RWPE1 (cell line): Measurements from ENCODE around the gene GABRB1.
"Not testable (repeated sequence)": the region's sequence is repeated elsewhere in the genome, so short reads cannot be mapped to it uniquely, and the experiment has no call there.

Source experiments
- CTCF ChIA-PET: fragments of 350-600 bp; sonication (Branson Sonifier 250); formaldehyde crosslinking; extraction: SDS; loops from one replicate; lab custom pipeline; 2021; lab: Yijun Ruan, JAX
- POLR2A ChIA-PET: fragments of 400-600 bp; formaldehyde crosslinking; extraction: SDS; loops from one replicate; lab custom pipeline; 2020; ENCODE audit warnings: antibody characterized with exemption; ENCODE audit not compliant: low non-redundant PET; lab: Yijun Ruan, JAX
- DNase-seq: peaks from one replicate; pipeline ENCODE4 v3.0.0; 2012; ENCODE audit warnings: low spot score
- H3K27ac ChIP-seq: fragments of 450-650 bp; 2 replicates; pipeline ENCODE4 v1.5.1; 2017
- TF ChIP-seq, protein P1 (sequence below): fragments of 450-650 bp; conservative IDR thresholded peaks from 2 replicates; pipeline ENCODE4 v1.5.1; 2017; ENCODE audit warnings: low read depth, mild to moderate bottlenecking

The GABRB1 gene

DNA sequence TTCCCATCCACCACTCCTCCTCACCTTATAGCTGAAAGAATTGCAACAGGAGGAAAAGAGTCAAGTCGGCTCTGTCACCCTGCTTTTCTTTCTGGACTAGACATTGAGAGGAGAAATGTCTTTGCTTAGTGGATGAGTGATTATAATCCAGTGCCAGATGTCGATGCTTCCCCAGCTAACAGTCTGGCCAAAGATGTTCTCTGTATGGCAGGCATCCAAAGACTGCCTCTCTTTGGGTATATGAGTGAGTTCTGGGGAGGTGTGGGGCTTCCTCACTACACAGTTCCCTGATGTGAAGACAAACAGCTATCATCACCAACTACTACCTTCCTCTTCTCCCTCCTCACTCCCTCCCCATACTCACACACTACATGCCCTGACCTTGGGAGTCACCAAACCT lies 341.2 kb downstream of the GABRB1 start:
- ChIA-PET CTCF (interaction anchor here (0.7 kb wide), 1 partner anchor 79 kb away, joined by 3 read pairs; no protein-coding TSS in a partner anchor), POLR2A (no interaction called here)
- TF ChIP-seq, protein P1, sequence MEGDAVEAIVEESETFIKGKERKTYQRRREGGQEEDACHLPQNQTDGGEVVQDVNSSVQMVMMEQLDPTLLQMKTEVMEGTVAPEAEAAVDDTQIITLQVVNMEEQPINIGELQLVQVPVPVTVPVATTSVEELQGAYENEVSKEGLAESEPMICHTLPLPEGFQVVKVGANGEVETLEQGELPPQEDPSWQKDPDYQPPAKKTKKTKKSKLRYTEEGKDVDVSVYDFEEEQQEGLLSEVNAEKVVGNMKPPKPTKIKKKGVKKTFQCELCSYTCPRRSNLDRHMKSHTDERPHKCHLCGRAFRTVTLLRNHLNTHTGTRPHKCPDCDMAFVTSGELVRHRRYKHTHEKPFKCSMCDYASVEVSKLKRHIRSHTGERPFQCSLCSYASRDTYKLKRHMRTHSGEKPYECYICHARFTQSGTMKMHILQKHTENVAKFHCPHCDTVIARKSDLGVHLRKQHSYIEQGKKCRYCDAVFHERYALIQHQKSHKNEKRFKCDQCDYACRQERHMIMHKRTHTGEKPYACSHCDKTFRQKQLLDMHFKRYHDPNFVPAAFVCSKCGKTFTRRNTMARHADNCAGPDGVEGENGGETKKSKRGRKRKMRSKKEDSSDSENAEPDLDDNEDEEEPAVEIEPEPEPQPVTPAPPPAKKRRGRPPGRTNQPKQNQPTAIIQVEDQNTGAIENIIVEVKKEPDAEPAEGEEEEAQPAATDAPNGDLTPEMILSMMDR: no peak
- H3K27ac ChIP-seq: no peak overlapping the region
- no peak for DNase-seq

- no peak for DNase-seq
- TF ChIP-seq, protein P1: no peak
- CTCF ChIA-PET: interaction anchor here (1.2 kb wide), 1 partner anchor 251 kb away, joined by 6 read pairs; no protein-coding TSS in a partner anchor
- POLR2A ChIA-PET: no interaction called here
- no peak overlapping the region for H3K27ac ChIP-seq
Measured at GRCh38 chr4:47373174-47373573, 341.8 kb downstream of the GABRB1 start.

DNA sequence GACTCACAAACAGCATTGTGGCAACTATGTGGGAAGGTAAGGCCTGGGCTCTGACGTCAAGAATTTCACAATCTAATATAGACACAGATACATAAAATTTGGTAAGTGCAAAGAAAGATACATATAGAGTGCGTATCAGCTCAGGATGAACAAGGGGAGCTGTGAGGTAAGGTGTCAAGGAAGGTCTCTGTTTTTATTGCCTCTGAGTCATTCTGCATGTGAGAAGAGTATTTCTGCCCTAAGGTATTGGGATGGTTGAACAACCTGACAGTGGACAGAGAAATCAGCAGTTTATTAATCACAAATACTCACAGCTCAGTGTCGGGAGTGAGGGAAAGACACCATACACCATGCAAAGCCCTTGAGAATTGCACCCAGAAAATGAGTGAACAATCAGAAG lies 342.3 kb downstream of the GABRB1 start:
- ChIA-PET POLR2A (no interaction called here), CTCF (interaction anchor here (0.6 to 1.2 kb wide), 2 partner anchors 251 to 1704 kb away, joined by 3 to 6 read pairs; no protein-coding TSS in a partner anchor)
- DNase-seq: no peak
- TF ChIP-seq, protein P1: no peak
- no peak overlapping the region for H3K27ac ChIP-seq

- H3K27ac ChIP-seq: no peak overlapping the region
- peak; percentile 8 for DNase-seq
- POLR2A ChIA-PET: no interaction called here
- TF ChIP-seq, protein P1: no peak
- CTCF ChIA-PET: interaction anchor here (0.6 to 1.2 kb wide), 2 partner anchors 252 to 1704 kb away, joined by 3 to 6 read pairs; no protein-coding TSS in a partner anchor
Measured at GRCh38 chr4:47374477-47374876, 343.1 kb downstream of the GABRB1 start.

DNA sequence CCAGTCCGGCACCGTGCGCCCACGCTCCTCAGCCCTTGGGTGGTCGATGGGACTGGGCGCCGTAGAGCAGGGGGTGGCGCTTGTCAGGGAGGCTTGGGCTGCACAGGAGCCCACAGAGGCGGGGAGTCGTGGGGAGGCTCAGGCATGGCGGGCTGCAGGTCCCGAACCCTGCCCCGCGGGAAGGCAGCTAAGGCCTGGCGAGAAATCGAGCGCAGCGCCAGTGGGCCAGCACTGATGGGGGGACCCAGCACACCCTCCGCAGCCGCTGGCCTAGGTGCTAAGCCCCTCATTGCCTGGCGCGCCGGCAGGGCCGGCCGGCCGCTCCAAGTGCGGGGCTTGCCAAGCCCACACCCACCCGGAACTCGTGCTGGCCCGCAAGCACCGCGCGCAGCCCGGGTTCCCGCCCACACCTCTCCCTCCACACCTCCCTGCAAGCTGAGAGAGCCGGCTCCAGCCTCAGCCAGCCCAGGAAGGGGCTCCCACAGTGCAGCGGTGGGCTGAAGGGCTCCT lies 346.7 kb downstream of the GABRB1 start:
- CTCF ChIA-PET, POLR2A ChIA-PET, DNase-seq, H3K27ac ChIP-seq: not testable (repeated sequence)

GRCh38 chr4:47381172-47381571 lies 349.8 kb downstream of the GABRB1 start:
- CTCF ChIA-PET: interaction anchor here (0.6 kb wide), 1 partner anchor 456 kb away, joined by 3 read pairs; no protein-coding TSS in a partner anchor
- TF ChIP-seq, protein P1: no peak

DNA sequence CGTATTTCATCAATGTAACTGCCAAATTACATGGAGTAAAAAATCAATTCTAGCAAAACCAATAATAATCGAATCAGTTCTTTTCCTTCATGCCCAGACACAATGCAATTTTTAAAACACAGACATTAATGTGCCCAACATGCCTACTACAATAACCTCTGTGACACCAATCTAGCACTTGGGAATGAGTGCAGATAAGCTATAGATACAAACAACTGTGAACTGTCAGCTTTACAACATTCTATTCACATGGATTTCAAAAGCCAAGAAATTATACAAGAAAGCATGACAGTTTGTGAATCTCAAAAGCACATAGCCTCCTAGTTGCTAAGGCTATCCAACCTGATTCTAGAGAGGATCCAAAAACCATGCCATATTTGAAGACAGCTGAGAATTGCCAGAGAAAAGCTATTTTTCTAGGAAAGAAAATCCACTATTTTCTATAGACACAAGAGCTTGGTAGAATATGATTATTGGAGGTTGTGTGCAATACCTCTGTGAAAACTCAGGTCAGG lies 351.5 kb downstream of the GABRB1 start:
- no peak for DNase-seq
- TF ChIP-seq, protein P1: no peak
- POLR2A ChIA-PET: no interaction called here
- CTCF ChIA-PET: interaction anchor here (0.6 to 1.6 kb wide), 4 partner anchors 260 to 631 kb away, joined by 3 to 7 read pairs (median 3); no protein-coding TSS in a partner anchor
- H3K27ac ChIP-seq: no peak overlapping the region

More at GRCh38 chr4:47381172-47381571, 349.8 kb downstream of the GABRB1 start:
- POLR2A ChIA-PET: no interaction called here
- DNase-seq: no peak
- H3K27ac ChIP-seq: no peak overlapping the region
